HG03135 (cell line): ENCODE results near the gene CFAP65.

Source experiments
- ATAC-seq: cut with Tn5 transposase; IDR thresholded peaks from one replicate; pipeline ENCODE4 v1.9.1; 2021; ENCODE audit warnings: mild to moderate bottlenecking, moderate library complexity; ENCODE audit not compliant: unreplicated experiment

CFAP65 gene

GRCh38 chr2:219017201-219017931, 23.9 kb downstream of the CFAP65 start:
- ATAC-seq, result no peak

GRCh38 chr2:219016721-219017120, 24.6 kb downstream of the CFAP65 start:
- ATAC-seq, result no peak

- no peak for ATAC-seq
Observed at GRCh38 chr2:219010873-219011272, 30.4 kb downstream of the CFAP65 start.

- ATAC-seq, result no peak
Observed at GRCh38 chr2:219010162-219010756, 31.1 kb downstream of the CFAP65 start.

- ATAC-seq, result no peak
Observed at GRCh38 chr2:219009294-219009693, 32.0 kb downstream of the CFAP65 start.

GRCh38 chr2:219003979-219004378, 37.3 kb downstream of the CFAP65 start:
- ATAC-seq, result no peak

- ATAC-seq, result no peak
Observed at GRCh38 chr2:219003267-219003634, 38.1 kb downstream of the CFAP65 start.

- no peak for ATAC-seq
Observed at GRCh38 chr2:219002395-219003266, 38.7 kb downstream of the CFAP65 start.

GRCh38 chr2:219001577-219002394, 39.5 kb downstream of the CFAP65 start:
- ATAC-seq, result no peak

- no peak for ATAC-seq
Observed at GRCh38 chr2:219001100-219001576, 40.2 kb downstream of the CFAP65 start.

- ATAC-seq, result no peak
Observed at GRCh38 chr2:219000569-219000960, 40.8 kb downstream of the CFAP65 start.

- no peak for ATAC-seq
Observed at GRCh38 chr2:218999881-219000568, 41.3 kb downstream of the CFAP65 start.

- ATAC-seq, result no peak
Observed at GRCh38 chr2:218999021-218999880, 42.1 kb downstream of the CFAP65 start.

- no peak for ATAC-seq
Observed at GRCh38 chr2:218998414-218999002, 42.8 kb downstream of the CFAP65 start.

GRCh38 chr2:218997731-218998130, 43.6 kb downstream of the CFAP65 start:
- no peak for ATAC-seq

- no peak for ATAC-seq
Observed at GRCh38 chr2:218996937-218997336, 44.4 kb downstream of the CFAP65 start.

GRCh38 chr2:218995972-218996711, 45.2 kb downstream of the CFAP65 start:
- ATAC-seq, result peak; percentile 57

- ATAC-seq, result no peak
Observed at GRCh38 chr2:218995561-218995960, 45.8 kb downstream of the CFAP65 start.
